NT2/D1 (cell line): ENCODE results near the gene PPP3CA.

Source experiments
- DNase-seq: peaks from one replicate; pipeline ENCODE4 v3.0.0-alpha.2; 2011; ENCODE audit warnings: low read depth, low spot score
- H3K27me3 ChIP-seq: 2 replicates; pipeline ENCODE4 v1.6.0; 2011; ENCODE audit warnings: mild to moderate bottlenecking; ENCODE audit not compliant: insufficient read length, insufficient read depth
- H3K36me3 ChIP-seq: 2 replicates; pipeline ENCODE4 v1.6.1; 2011; ENCODE audit warnings: mild to moderate bottlenecking, low read length, mixed read lengths; ENCODE audit not compliant: insufficient read depth, insufficient read length
- H3K4me1 ChIP-seq: 2 replicates; pipeline ENCODE4 v1.5.1; 2011; ENCODE audit not compliant: insufficient read depth, insufficient read length
- H3K4me3 ChIP-seq: 2 replicates; pipeline ENCODE4 v1.5.1; 2011; ENCODE audit warnings: low read depth; ENCODE audit not compliant: insufficient read length
- H3K9ac ChIP-seq: 2 replicates; pipeline ENCODE4 v1.6.0; 2011; ENCODE audit warnings: low read depth; ENCODE audit not compliant: insufficient read length
- H3K9me3 ChIP-seq: 2 replicates; pipeline ENCODE4 v1.5.1; 2011; ENCODE audit warnings: mild to moderate bottlenecking, low read length; ENCODE audit not compliant: insufficient read depth
- SUZ12 ChIP-seq: IDR thresholded peaks from 2 replicates; pipeline ENCODE4 v1.6.1; 2011; ENCODE audit not compliant: insufficient read length, insufficient read depth; ENCODE audit errors: extremely low read depth
- YY1 ChIP-seq: IDR thresholded peaks from 2 replicates; pipeline ENCODE4 v1.6.1; 2011; ENCODE audit not compliant: insufficient read length, insufficient read depth
- ZNF274 ChIP-seq: IDR thresholded peaks from 2 replicates; pipeline ENCODE4 v1.6.1; 2011; ENCODE audit warnings: mild to moderate bottlenecking, low read depth, low read length

PPP3CA gene

DNA sequence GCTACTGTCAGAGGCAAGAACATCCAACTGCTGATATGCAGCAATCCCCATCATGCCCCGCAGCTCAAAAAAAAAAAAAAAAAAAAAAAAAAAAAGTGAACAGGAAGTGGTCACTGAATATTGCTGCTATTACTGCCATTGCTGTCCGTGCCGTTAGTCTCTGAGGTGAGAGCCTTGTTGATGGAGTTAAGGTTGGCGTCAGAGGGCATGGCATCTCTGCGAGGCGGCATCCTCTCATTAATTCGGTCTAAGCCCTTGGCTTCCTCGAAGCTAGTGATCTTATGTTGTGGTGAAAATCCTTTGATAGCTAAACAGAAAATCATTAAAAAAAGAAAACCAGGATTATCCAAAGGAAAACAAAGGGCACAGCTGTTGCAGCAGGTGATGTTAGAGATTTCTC, 321.6 kb downstream of the PPP3CA start:
- TF ChIP-seq YY1 (no peak), SUZ12 (no peak), ZNF274 (no peak)
- DNase-seq, result no peak
- no peaks in the 10 kb centered on the region for H3K36me3 ChIP-seq
- no peak overlapping the region for H3K4me3 ChIP-seq
- H3K9me3 ChIP-seq, result no peaks in the 10 kb centered on the region
- no peaks in the 10 kb centered on the region for H3K4me1 ChIP-seq
- H3K9ac ChIP-seq, result no peak overlapping the region
- H3K27me3 ChIP-seq, result no peaks in the 10 kb centered on the region

DNA sequence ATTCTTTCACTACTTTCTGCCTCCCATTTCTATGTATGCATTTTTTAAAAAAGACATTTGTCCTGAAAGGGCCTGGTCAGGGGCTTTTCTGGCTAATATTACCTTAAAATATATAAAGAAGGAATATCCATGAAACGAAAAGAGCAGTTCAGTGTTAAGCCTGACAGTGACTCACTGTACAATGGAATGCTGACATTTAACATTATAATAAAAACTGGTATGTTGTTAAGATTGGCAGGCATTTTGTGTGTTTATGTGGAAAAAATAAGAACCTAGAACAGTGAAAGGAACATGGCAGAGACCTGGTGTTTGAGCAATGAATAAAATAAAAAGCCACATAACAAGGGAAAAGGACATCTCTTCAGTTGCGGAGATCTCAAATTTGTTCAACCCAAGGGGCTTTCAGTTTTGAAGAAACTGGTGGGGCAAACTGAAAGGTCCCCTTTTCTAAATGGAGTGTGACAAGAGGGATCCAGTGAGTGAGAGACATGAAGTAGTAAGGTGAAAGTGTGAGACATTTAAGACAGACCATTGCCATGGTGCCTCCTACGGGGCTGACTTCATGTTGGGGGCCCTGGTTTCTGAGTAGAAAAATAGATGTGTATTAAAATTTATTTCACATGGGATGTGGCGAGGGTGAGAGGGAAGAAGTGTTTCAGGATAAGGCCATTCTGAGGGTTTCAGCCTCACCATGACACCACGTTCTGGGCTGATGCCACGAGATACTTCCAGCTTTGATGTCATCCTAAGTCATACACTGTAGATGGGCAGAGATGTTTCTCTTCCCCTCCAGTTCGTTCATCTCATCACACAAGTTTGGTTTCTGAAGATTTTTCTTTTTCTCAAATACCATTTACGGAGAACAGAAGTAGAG, 324.9 kb downstream of the PPP3CA start:
- no peaks in the 10 kb centered on the region for H3K27me3 ChIP-seq
- H3K4me3 ChIP-seq, result no peak overlapping the region
- TF ChIP-seq SUZ12 (no peak), ZNF274 (no peak), YY1 (no peak)
- no peak overlapping the region for H3K9ac ChIP-seq
- H3K9me3 ChIP-seq, result no peaks in the 10 kb centered on the region
- no peaks in the 10 kb centered on the region for H3K36me3 ChIP-seq
- no peak for DNase-seq
- no peaks in the 10 kb centered on the region for H3K4me1 ChIP-seq

DNA sequence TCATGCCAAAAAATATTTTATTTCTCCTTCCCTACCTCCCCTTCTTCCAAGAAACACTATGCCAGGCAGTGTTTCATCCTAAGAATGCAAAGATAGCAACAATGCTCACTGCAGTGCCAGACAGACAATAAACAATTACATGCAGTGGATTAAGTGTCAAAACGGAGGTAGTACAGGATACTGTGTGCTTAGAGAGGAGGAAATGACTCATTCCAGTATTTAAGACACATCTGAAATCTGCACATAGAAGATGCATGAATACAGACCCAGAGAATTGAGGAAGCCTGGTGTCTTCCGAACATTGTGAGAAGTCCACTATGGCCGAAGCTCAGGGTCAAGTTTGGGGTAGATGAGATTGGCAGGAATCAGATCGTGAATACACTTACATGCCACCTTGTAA, 326.4 kb downstream of the PPP3CA start:
- no peak overlapping the region for H3K4me3 ChIP-seq
- H3K27me3 ChIP-seq, result no peaks in the 10 kb centered on the region
- no peak for DNase-seq
- no peaks in the 10 kb centered on the region for H3K4me1 ChIP-seq
- no peaks in the 10 kb centered on the region for H3K36me3 ChIP-seq
- TF ChIP-seq SUZ12 (no peak), ZNF274 (no peak), YY1 (no peak)
- no peak overlapping the region for H3K9ac ChIP-seq
- no peaks in the 10 kb centered on the region for H3K9me3 ChIP-seq

DNA sequence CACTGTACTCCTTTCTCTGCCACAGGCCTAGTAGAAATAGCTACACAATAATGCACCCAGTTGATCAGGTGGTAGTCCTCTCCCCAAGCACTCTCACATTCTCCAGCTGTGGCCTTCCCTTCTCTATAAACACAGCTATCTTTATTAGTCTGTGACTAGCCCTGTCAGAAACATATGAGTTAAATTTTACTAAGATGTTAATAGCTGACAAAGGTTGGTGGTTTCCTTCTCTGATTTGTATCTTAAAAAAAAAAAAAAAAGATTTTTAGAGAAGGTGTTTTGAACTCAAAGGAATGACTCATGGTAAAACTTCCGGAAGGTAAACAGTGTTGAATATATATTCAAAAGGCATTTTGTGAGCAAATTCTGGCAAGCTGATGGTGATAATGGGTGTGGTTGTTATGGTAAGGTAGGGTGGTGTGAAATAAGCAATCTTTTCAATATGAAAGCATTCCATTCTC, 327.4 kb downstream of the PPP3CA start:
- no peak for DNase-seq
- Histone ChIP-seq H3K4me1 (no peaks in the 10 kb centered on the region), H3K27me3 (no peaks in the 10 kb centered on the region), H3K9me3 (no peaks in the 10 kb centered on the region), H3K4me3 (no peak overlapping the region), H3K9ac (no peak overlapping the region), H3K36me3 (no peaks in the 10 kb centered on the region)
- TF ChIP-seq ZNF274 (no peak), YY1 (no peak), SUZ12 (no peak)

DNA sequence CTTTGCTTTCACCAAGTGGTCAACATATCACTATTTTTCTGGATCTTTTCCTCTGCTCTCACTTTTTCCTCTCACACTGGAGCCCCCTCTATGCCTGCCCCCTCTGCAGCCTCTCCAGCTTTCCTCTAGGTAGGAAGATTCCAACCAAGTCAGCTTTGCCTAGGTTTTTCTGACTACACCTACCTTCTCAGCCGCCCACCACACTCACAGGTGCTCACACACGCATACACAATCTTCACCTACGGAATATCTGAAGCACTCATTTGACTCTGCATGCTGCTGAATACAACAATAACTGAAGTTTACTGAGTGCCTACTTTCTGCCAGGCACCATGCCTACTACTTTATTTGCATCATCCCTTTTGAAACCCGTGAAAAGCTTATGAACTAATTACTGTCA, 328.0 kb downstream of the PPP3CA start:
- no peaks in the 10 kb centered on the region for H3K36me3 ChIP-seq
- no peak overlapping the region for H3K4me3 ChIP-seq
- H3K4me1 ChIP-seq, result no peaks in the 10 kb centered on the region
- H3K9me3 ChIP-seq, result no peaks in the 10 kb centered on the region
- TF ChIP-seq SUZ12 (no peak), ZNF274 (no peak), YY1 (no peak)
- H3K27me3 ChIP-seq, result no peaks in the 10 kb centered on the region
- no peak for DNase-seq
- no peak overlapping the region for H3K9ac ChIP-seq

DNA sequence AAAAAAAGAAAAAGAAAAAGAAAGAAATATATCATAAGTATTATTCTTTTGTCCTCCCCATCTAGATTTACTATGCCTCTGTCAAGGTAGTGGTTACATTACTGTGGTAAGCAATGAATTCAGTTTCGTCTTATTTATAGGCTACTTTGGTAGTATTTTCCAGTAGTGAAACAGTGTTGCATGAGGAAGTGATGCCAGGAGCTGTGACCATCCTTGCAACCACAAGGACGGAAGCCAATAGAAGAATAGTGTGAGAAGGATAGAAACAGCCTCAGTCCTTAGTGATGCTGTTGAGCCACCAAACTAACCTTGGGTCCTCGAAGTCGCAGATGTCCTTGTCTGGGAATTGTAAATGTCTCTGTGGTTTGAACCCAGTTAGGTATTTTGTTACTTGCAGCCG, 328.5 kb downstream of the PPP3CA start:
- Histone ChIP-seq H3K36me3 (no peaks in the 10 kb centered on the region), H3K4me1 (no peaks in the 10 kb centered on the region), H3K4me3 (no peak overlapping the region), H3K27me3 (no peaks in the 10 kb centered on the region), H3K9ac (no peak overlapping the region), H3K9me3 (no peaks in the 10 kb centered on the region)
- no peak for DNase-seq
- no peak for TF ChIP-seq SUZ12
- no peak for TF ChIP-seq ZNF274
- no peak for TF ChIP-seq YY1

DNA sequence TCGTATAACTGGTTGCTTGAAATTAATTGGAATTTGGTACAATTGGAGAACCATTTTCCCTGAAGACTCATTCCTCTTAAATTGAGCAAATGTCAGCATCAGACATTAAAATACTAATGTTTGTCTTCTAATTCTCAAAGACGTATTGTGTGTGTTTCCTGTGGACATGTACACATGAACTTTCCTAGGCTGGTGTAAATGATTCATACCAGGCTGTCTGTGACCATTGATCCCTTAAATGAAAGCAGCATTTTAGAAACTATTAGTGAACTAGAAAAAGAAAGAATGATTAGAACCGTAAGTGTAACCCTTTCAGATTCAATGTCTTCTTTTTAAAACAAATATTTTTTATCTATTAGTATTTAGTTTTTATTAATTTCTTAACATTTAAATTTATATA, 332.9 kb downstream of the PPP3CA start:
- Histone ChIP-seq H3K27me3 (no peaks in the 10 kb centered on the region), H3K4me3 (no peak overlapping the region), H3K4me1 (no peaks in the 10 kb centered on the region), H3K9ac (no peak overlapping the region), H3K36me3 (no peaks in the 10 kb centered on the region), H3K9me3 (no peaks in the 10 kb centered on the region)
- TF ChIP-seq SUZ12, result no peak
- no peak for TF ChIP-seq YY1
- no peak for TF ChIP-seq ZNF274
- DNase-seq, result no peak
